Measurements from ENCODE around the gene BCL2L12.

The BCL2L12 gene

DNA sequence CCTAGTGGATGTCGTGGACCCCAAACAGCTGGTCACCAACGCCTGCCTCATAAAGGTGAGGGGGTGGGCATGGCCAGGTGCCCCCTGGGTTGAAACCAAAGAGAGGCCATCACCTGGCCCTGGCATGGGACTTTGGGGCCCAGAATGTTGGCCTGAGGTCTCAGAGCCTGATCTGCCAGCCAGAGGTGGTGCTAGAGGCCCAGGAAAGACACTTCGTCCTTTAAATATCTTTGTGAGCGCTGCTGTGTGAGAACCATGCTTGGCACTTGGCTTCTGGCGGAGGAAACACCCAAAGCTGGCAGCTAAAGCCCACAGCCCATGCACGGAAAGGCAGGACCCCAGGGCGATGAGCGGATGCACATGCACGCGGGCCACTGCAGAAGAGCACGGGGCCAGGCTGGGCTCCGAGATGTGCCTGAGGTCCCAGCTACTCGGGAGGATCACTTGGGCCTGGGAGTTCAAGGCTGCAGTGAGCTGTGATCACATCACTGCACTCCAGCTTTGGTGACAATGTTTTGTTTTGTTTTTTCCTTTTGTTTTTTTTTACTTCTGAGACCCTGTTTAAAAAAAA is 19.3 kb downstream of the BCL2L12 start:
- Histone ChIP-seq H3K9ac (ENCODE audit: low read depth in 1 of 2, low read length in 2 of 2) (no peak overlapping the region), H3K4me3 (ENCODE audit: low read length in 2 of 2) (no peak overlapping the region), H3K4me1 (ENCODE audit: control insufficient read depth in 2 of 2, insufficient read depth in 2 of 2, low read length in 2 of 2) (peaks cover 11 to 15% of the 10 kb centered on the region in 2 donors), H3K9me3 (ENCODE audit: control insufficient read depth in 2 of 2, low read length in 2 of 2) (no peaks in the 10 kb centered on the region), H3K27me3 (ENCODE audit: control insufficient read depth in 2 of 2, insufficient read depth in 2 of 2, low read length in 2 of 2) (no peaks in the 10 kb centered on the region), H3K36me3 (ENCODE audit: control insufficient read depth in 2 of 2, insufficient read depth in 2 of 2, low read length in 2 of 2) (peaks cover 20 to 30% of the 10 kb centered on the region in 2 donors), H3K27ac (ENCODE audit: low read depth in 2 of 2, low read length in 2 of 2) (no peak overlapping the region)

GRCh38 chr19:49685845-49686332 is 20.2 kb downstream of the BCL2L12 start:
- Histone ChIP-seq H3K4me1 (ENCODE audit: control insufficient read depth in 2 of 2, insufficient read depth in 2 of 2, low read length in 2 of 2) (peaks cover 14% of the 10 kb centered on the region in 2 donors), H3K27me3 (ENCODE audit: control insufficient read depth in 2 of 2, insufficient read depth in 2 of 2, low read length in 2 of 2) (peaks cover 0 to 6% of the 10 kb centered on the region in 2 donors), H3K9me3 (ENCODE audit: control insufficient read depth in 2 of 2, low read length in 2 of 2) (no peaks in the 10 kb centered on the region), H3K27ac (ENCODE audit: low read depth in 2 of 2, low read length in 2 of 2) (no peak overlapping the region), H3K36me3 (ENCODE audit: control insufficient read depth in 2 of 2, insufficient read depth in 2 of 2, low read length in 2 of 2) (peaks cover 20 to 29% of the 10 kb centered on the region in 2 donors), H3K4me3 (ENCODE audit: low read length in 2 of 2) (no peak overlapping the region), H3K9ac (ENCODE audit: low read depth in 1 of 2, low read length in 2 of 2) (no peak overlapping the region)

DNA sequence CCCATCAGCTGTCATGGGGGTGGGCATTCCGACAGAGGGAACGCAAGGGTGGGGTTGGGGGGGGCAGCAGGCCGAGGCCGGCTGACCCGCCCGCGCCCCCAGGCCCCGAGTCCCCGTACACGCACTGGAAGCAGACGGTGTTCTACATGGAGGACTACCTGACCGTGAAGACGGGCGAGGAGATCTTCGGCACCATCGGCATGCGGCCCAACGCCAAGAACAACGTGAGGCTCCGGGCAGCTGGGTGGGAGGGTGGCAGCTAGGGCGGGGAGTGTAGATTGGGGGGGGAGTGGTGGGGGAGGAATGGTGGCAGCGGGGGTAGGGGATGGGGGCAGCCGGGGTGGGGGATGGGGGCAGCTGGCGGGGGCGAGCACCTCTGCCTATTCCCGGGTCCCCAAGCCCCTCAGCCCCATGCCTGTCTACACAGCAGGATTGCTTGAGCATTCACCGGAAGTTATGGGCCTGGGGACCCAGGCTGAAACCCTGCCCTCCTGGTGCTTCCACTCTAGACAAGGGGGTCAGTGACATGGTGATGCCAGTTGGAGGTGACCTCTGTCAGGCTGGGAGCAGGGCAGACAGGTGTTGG is 20.9 kb downstream of the BCL2L12 start:
- H3K27ac ChIP-seq (ENCODE audit: low read depth in 2 of 2, low read length in 2 of 2), result no peak overlapping the region
- H3K9ac ChIP-seq (ENCODE audit: low read depth in 1 of 2, low read length in 2 of 2), result no peak overlapping the region
- H3K4me1 ChIP-seq (ENCODE audit: control insufficient read depth in 2 of 2, insufficient read depth in 2 of 2, low read length in 2 of 2), result peaks cover 13 to 14% of the 10 kb centered on the region in 2 donors
- H3K4me3 ChIP-seq (ENCODE audit: low read length in 2 of 2), result no peak overlapping the region
- H3K36me3 ChIP-seq (ENCODE audit: control insufficient read depth in 2 of 2, insufficient read depth in 2 of 2, low read length in 2 of 2), result peaks cover 20 to 28% of the 10 kb centered on the region in 2 donors
- peaks cover 5 to 11% of the 10 kb centered on the region in 2 donors for H3K27me3 ChIP-seq (ENCODE audit: control insufficient read depth in 2 of 2, insufficient read depth in 2 of 2, low read length in 2 of 2)
- H3K9me3 ChIP-seq (ENCODE audit: control insufficient read depth in 2 of 2, low read length in 2 of 2), result no peaks in the 10 kb centered on the region

GRCh38 chr19:49687150-49687549 is 21.4 kb downstream of the BCL2L12 start:
- peaks cover 15 to 26% of the 10 kb centered on the region in 2 donors for H3K36me3 ChIP-seq (ENCODE audit: control insufficient read depth in 2 of 2, insufficient read depth in 2 of 2, low read length in 2 of 2)
- no peak overlapping the region for H3K9ac ChIP-seq (ENCODE audit: low read depth in 1 of 2, low read length in 2 of 2)
- H3K27ac ChIP-seq (ENCODE audit: low read depth in 2 of 2, low read length in 2 of 2), result no peak overlapping the region
- H3K4me1 ChIP-seq (ENCODE audit: control insufficient read depth in 2 of 2, insufficient read depth in 2 of 2, low read length in 2 of 2), result peaks cover 13 to 14% of the 10 kb centered on the region in 2 donors
- peaks cover 7 to 14% of the 10 kb centered on the region in 2 donors for H3K27me3 ChIP-seq (ENCODE audit: control insufficient read depth in 2 of 2, insufficient read depth in 2 of 2, low read length in 2 of 2)
- no peaks in the 10 kb centered on the region for H3K9me3 ChIP-seq (ENCODE audit: control insufficient read depth in 2 of 2, low read length in 2 of 2)
- H3K4me3 ChIP-seq (ENCODE audit: low read length in 2 of 2), result no peak overlapping the region

GRCh38 chr19:49687566-49688316 is 22.0 kb downstream of the BCL2L12 start:
- no peaks in the 10 kb centered on the region for H3K9me3 ChIP-seq (ENCODE audit: control insufficient read depth in 2 of 2, low read length in 2 of 2)
- no peak overlapping the region for H3K27ac ChIP-seq (ENCODE audit: low read depth in 2 of 2, low read length in 2 of 2)
- H3K36me3 ChIP-seq (ENCODE audit: control insufficient read depth in 2 of 2, insufficient read depth in 2 of 2, low read length in 2 of 2), result peaks cover 12 to 20% of the 10 kb centered on the region in 2 donors
- no peak overlapping the region for H3K9ac ChIP-seq (ENCODE audit: low read depth in 1 of 2, low read length in 2 of 2)
- H3K4me1 ChIP-seq (ENCODE audit: control insufficient read depth in 2 of 2, insufficient read depth in 2 of 2, low read length in 2 of 2), result peaks cover 13 to 14% of the 10 kb centered on the region in 2 donors
- H3K4me3 ChIP-seq (ENCODE audit: low read length in 2 of 2), result no peak overlapping the region
- peaks cover 10 to 14% of the 10 kb centered on the region in 2 donors for H3K27me3 ChIP-seq (ENCODE audit: control insufficient read depth in 2 of 2, insufficient read depth in 2 of 2, low read length in 2 of 2)

- Histone ChIP-seq H3K27ac (ENCODE audit: low read depth in 2 of 2, low read length in 2 of 2) (peak overlapping the region in 1 of 2 donors; percentile 30), H3K9me3 (ENCODE audit: control insufficient read depth in 2 of 2, low read length in 2 of 2) (no peaks in the 10 kb centered on the region), H3K27me3 (ENCODE audit: control insufficient read depth in 2 of 2, insufficient read depth in 2 of 2, low read length in 2 of 2) (peaks cover 10 to 14% of the 10 kb centered on the region in 2 donors), H3K4me1 (ENCODE audit: control insufficient read depth in 2 of 2, insufficient read depth in 2 of 2, low read length in 2 of 2) (peaks cover 13 to 14% of the 10 kb centered on the region in 2 donors), H3K36me3 (ENCODE audit: control insufficient read depth in 2 of 2, insufficient read depth in 2 of 2, low read length in 2 of 2) (peaks cover 12 to 19% of the 10 kb centered on the region in 2 donors), H3K9ac (ENCODE audit: low read depth in 1 of 2, low read length in 2 of 2) (no peak overlapping the region), H3K4me3 (ENCODE audit: low read length in 2 of 2) (no peak overlapping the region)
These were observed 22.9 kb downstream of the BCL2L12 start for GRCh38 chr19:49688531-49689132.

DNA sequence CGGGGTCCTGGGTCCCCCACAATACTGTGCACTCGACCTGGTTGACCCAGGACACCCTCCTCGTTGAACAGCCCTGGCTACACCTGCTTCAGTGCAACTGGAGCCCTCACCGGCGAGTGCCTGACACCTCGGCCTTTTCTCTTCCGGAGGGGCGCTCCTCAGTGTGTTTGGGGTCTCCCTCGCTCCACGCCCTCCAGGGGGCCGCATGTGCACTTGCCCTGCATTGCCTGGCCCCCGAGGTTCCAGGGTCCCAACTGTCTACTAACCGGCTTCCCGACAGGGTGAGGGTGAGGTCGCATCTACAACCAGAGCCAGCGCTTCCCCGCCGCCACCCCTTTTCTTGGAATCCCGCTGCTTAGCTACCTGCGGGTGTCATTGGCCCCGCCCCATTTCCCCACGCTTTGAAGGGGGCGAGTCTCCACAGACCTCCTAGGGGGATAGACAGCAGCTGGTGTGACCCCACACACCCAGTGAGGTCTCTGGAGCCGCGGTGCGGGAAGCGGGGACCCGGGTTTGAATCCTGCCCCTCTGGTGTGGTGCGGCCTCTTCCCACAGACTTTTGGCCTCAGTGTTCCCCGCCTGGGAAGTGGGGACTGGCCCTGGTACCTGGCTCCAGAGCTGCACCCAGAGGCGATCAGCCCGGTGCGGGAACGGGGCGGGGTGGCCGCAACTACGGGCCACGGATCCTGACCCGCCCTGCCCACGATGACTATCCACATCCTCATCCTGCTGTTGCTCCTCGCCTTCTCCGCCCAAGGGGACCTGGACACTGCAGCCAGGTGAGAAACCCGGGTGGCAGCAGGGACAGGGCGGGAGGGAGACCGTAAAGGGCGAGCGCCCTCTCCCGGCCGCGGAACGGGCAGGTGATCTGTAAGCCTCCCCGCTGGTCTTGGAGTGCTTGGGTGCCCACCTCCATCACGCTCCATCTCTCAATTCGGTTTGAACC is 23.7 kb downstream of the BCL2L12 start, which contains the start of gene ADM5:
Gene ADM5, plus strand, starts transcription at position 462 of the 946 bp plus-strand sequence. Its CDS starts 244 bp downstream, at position 706.
- Histone ChIP-seq H3K4me1 (ENCODE audit: control insufficient read depth in 2 of 2, insufficient read depth in 2 of 2, low read length in 2 of 2) (peaks cover 13 to 14% of the 10 kb centered on the region in 2 donors), H3K9ac (ENCODE audit: low read depth in 1 of 2, low read length in 2 of 2) (peak within 1 kb of the TSS; percentile 17 to 41), H3K36me3 (ENCODE audit: control insufficient read depth in 2 of 2, insufficient read depth in 2 of 2, low read length in 2 of 2) (peaks cover 8 to 13% of the 10 kb centered on the region in 2 donors), H3K4me3 (ENCODE audit: low read length in 2 of 2) (peak within 1 kb of the TSS; percentile 48 to 59), H3K27me3 (ENCODE audit: control insufficient read depth in 2 of 2, insufficient read depth in 2 of 2, low read length in 2 of 2) (peaks cover 10 to 14% of the 10 kb centered on the region in 2 donors), H3K9me3 (ENCODE audit: control insufficient read depth in 2 of 2, low read length in 2 of 2) (no peaks in the 10 kb centered on the region), H3K27ac (ENCODE audit: low read depth in 2 of 2, low read length in 2 of 2) (peak within 1 kb of the TSS; percentile 17 to 30)

- Histone ChIP-seq H3K9ac (ENCODE audit: low read depth in 1 of 2, low read length in 2 of 2) (peak overlapping the region; percentile 17 to 41), H3K4me3 (ENCODE audit: low read length in 2 of 2) (peak overlapping the region; percentile 48 to 59), H3K36me3 (ENCODE audit: control insufficient read depth in 2 of 2, insufficient read depth in 2 of 2, low read length in 2 of 2) (peaks cover 8 to 9% of the 10 kb centered on the region in 2 donors), H3K9me3 (ENCODE audit: control insufficient read depth in 2 of 2, low read length in 2 of 2) (no peaks in the 10 kb centered on the region), H3K27me3 (ENCODE audit: control insufficient read depth in 2 of 2, insufficient read depth in 2 of 2, low read length in 2 of 2) (peaks cover 10 to 14% of the 10 kb centered on the region in 2 donors), H3K4me1 (ENCODE audit: control insufficient read depth in 2 of 2, insufficient read depth in 2 of 2, low read length in 2 of 2) (peaks cover 13 to 14% of the 10 kb centered on the region in 2 donors), H3K27ac (ENCODE audit: low read depth in 2 of 2, low read length in 2 of 2) (peak overlapping the region in 1 of 2 donors; percentile 17)
These were observed 24.4 kb downstream of the BCL2L12 start for GRCh38 chr19:49690079-49690655.

Measured in mucosa of rectum (tissue), 2 donors.